Activated B cell treated with CpG ODN at 0.5 μM for 24 hours (primary cell): ENCODE results near the gene CLIC2. TPM values are rescaled to one million over a fixed set of nuclear protein-coding genes. Genes with fewer than 3 reads are reported as not detected.
A peak's percentile ranks its signal among the peaks of the same experiment; 100 is the strongest.
"Not testable (repeated sequence)": the region's sequence is repeated elsewhere in the genome, so short reads cannot be mapped to it uniquely, and the experiment has no call there.

Source experiments
- ATAC-seq: fragments of 200-7000 bp; cut with Tn5 transposase; one replicate; pipeline ENCODE4 v1.10.0; 2021; ENCODE audit warnings: low read depth, mild to moderate bottlenecking, moderate library complexity
- CTCF ChIA-PET: fragments of 350-600 bp; sonication (Branson Sonifier 250); formaldehyde crosslinking; loops from one replicate; lab custom pipeline; 2021; ENCODE audit warnings: antibody characterized with exemption; lab: Charles Lee
- POLR2A ChIA-PET: fragments of 350-600 bp; sonication (Branson Sonifier 250); formaldehyde crosslinking; loops from one replicate; lab custom pipeline; 2021; ENCODE audit warnings: antibody characterized with exemption; lab: Charles Lee
- DNase-seq: peaks from one replicate; pipeline ENCODE4 v3.0.0; 2022
- H3K27ac Mint-ChIP-seq: one replicate; pipeline ENCODE4 v1.8.0; 2020; ENCODE audit warnings: mixed read lengths
- H3K27me3 Mint-ChIP-seq: one replicate; pipeline ENCODE4 v1.8.0; 2021; ENCODE audit warnings: mixed read lengths
- H3K36me3 Mint-ChIP-seq: one replicate; pipeline ENCODE4 v1.8.0; 2021; ENCODE audit warnings: low read depth, mixed read lengths
- H3K4me1 Mint-ChIP-seq: one replicate; pipeline ENCODE4 v1.8.0; 2021; ENCODE audit warnings: mixed read lengths
- H3K4me3 Mint-ChIP-seq: one replicate; pipeline ENCODE4 v1.8.0; 2020; ENCODE audit warnings: mild to moderate bottlenecking, mixed read lengths
- H3K9me3 Mint-ChIP-seq: one replicate; pipeline ENCODE4 v1.8.0; 2020; ENCODE audit warnings: mixed read lengths
- CTCF ChIP-seq: fragments of 200-600 bp; IDR thresholded peaks from one replicate; pipeline ENCODE4 v1.8.0; 2022; ENCODE audit warnings: antibody characterized with exemption, mild to moderate bottlenecking
- intact Hi-C: fragments of 100-400 bp; cut with micrococcal nuclease; formaldehyde crosslinking; loops from one replicate; pipeline ENCODE4 v1.15.1; 2024
- total RNA-seq: library from RNA; stranded (reverse); gene quantifications from 2 replicates; pipeline ENCODE4 v1.2.3, GENCODE V29; 2022

CLIC2 gene
- total RNA-seq, result 0.44 and 0.80 TPM in 2 replicates

DNA sequence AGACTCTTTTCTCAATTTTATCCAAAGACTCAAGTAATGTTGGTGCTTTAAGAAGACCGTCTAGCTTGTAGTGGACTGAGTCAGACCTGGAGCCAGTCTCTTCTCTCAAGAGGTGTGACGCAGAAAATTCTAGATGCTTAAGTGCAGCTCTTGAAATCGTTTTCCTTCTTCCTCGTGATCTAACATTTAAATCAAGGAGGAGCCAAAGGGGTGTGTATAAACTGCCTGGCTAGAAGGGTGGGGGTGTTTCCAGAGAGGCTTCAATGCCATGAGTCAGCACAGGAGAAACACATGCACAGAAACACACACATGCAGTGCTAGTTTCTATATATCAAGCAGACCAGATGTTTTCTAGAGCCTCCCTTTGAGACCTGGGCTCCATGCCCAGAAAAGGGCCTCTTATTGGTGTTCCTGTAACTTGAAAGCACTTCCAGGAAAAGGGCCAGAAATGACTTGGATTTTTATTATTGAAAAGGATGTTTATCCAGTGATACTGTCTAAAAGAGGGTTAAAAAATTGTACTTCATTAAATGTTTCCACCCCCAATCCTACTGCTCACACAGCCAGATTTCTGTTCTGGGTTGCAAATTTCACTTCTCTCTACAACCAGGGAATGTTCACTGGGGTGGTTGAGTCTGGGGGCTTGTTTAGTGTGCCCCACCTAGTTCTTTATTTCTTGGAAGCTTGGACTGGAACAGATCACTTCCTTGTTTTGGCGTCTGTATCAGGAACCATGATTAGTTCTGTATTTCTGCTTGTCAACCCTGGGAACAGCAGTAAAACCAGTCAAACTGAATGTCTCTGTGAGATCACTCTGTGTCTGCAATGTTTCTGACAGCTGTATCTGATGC lies at the start of gene CLIC2:
CLIC2 (minus strand) TSS at position 129 of the 851 bp plus-strand sequence. CDS start 187 bp downstream, outside the sequence.
- no peak for DNase-seq
- POLR2A ChIA-PET, result no interaction called here
- H3K27ac Mint-ChIP-seq, result no peak within 1 kb of the TSS

GRCh38 chrX:155382529-155382967 lies 48.1 kb upstream of the CLIC2 start:
- H3K4me3 Mint-ChIP-seq, DNase-seq, H3K27me3 Mint-ChIP-seq, H3K27ac Mint-ChIP-seq, POLR2A ChIA-PET, H3K4me1 Mint-ChIP-seq, H3K9me3 Mint-ChIP-seq, H3K36me3 Mint-ChIP-seq, intact Hi-C loops, CTCF ChIA-PET: not testable (repeated sequence)
- peak; percentile 49 for ATAC-seq

More for the DNA sequence above, at the start of gene CLIC2:
- intact Hi-C loops, result no loop called here
- no peak for TF ChIP-seq CTCF
- H3K36me3 Mint-ChIP-seq, result no peaks in the 10 kb centered on the region
- no peak for ATAC-seq
- H3K4me1 Mint-ChIP-seq, result no peaks in the 10 kb centered on the region
- CTCF ChIA-PET, result no interaction called here
- no peaks in the 10 kb centered on the region for H3K27me3 Mint-ChIP-seq
- no peaks in the 10 kb centered on the region for H3K9me3 Mint-ChIP-seq
- H3K4me3 Mint-ChIP-seq, result no peak within 1 kb of the TSS

GRCh38 chrX:155381843-155382528 lies 47.6 kb upstream of the CLIC2 start, which contains the start of gene F8A2:
F8A2 (plus strand) TSS chrX:155382095; CDS start chrX:155382115, 20 bp downstream.
- H3K4me3 Mint-ChIP-seq, H3K4me1 Mint-ChIP-seq, H3K27ac Mint-ChIP-seq, H3K9me3 Mint-ChIP-seq, H3K27me3 Mint-ChIP-seq, DNase-seq, CTCF ChIA-PET, H3K36me3 Mint-ChIP-seq, POLR2A ChIA-PET, intact Hi-C loops: not testable (repeated sequence)
- ATAC-seq, result peak; percentile 83

DNA sequence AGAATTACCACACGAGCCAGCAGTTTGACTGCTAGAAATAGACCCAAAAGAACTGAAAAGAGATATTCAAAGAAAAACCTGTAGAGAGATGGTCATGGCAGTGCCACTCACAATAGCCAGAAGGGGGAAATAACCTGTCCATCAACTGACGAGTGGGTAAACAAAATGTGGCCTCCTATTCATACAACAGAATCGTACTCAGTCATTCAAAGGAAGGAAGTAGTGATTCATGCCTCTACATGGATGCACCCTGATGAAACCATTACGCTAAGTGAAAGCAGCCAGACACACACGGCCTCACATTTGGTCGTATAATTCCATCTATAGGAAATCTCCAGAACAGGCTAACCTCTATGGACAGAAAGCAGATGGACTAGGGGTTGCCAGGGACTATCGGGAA lies 45.4 kb upstream of the CLIC2 start:
- CTCF ChIA-PET, POLR2A ChIA-PET, H3K36me3 Mint-ChIP-seq, DNase-seq, H3K4me3 Mint-ChIP-seq, H3K4me1 Mint-ChIP-seq, H3K27ac Mint-ChIP-seq, H3K9me3 Mint-ChIP-seq, ATAC-seq, H3K27me3 Mint-ChIP-seq, intact Hi-C loops: not testable (repeated sequence)

- POLR2A ChIA-PET, H3K27me3 Mint-ChIP-seq, H3K36me3 Mint-ChIP-seq, DNase-seq, H3K4me1 Mint-ChIP-seq, H3K4me3 Mint-ChIP-seq, intact Hi-C loops, CTCF ChIA-PET, H3K27ac Mint-ChIP-seq, H3K9me3 Mint-ChIP-seq: not testable (repeated sequence)
- ATAC-seq, result peak; percentile 54
Measured at GRCh38 chrX:155373777-155374458, 39.5 kb upstream of the CLIC2 start.

DNA sequence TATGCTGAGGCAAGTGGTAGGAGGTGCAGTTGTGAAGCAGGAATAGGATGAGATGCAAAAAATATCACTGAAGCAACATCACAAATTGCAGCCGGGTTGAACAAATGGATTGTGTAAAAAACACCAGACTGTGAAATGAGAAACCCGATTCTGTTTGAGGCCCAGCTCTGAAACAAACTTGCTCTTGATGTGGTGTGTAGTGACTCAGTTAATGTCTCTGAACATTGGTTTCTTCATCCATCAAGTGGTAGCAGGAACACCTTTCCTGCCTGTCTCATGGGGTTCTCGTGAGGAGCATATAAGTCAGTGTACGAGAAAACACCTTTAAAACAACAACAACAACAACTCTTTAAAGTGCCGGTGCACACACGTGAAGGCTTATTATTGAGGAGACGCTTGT lies 29.3 kb upstream of the CLIC2 start:
- DNase-seq, ATAC-seq, H3K27ac Mint-ChIP-seq, H3K27me3 Mint-ChIP-seq, intact Hi-C loops, POLR2A ChIA-PET, CTCF ChIA-PET, H3K4me3 Mint-ChIP-seq, H3K4me1 Mint-ChIP-seq, H3K36me3 Mint-ChIP-seq, H3K9me3 Mint-ChIP-seq: not testable (repeated sequence)

GRCh38 chrX:155349448-155349847 lies 15.0 kb upstream of the CLIC2 start:
- H3K27me3 Mint-ChIP-seq, CTCF ChIA-PET, H3K4me1 Mint-ChIP-seq, intact Hi-C loops, ATAC-seq, H3K9me3 Mint-ChIP-seq, H3K27ac Mint-ChIP-seq, DNase-seq, H3K36me3 Mint-ChIP-seq, POLR2A ChIA-PET, H3K4me3 Mint-ChIP-seq: not testable (repeated sequence)

DNA sequence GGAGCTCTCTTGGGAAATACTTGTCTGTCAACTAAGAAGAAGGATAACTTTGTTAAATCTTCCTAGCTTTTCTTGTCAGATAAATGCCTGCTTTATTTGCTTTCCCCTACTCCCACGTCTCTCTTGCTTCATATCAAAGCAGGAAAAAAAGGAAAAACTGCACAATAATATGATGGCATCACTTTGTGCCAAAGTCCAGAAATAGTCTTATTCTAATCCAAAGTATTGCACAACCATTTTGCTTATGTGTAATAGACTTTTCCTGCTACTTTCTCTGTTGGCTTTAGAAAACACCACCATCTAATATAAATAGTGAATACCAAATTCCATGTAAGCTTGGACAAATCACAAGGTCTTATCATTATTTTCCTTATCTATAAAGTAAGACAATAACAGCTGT lies 11.3 kb upstream of the CLIC2 start:
- CTCF ChIA-PET, H3K36me3 Mint-ChIP-seq, H3K4me1 Mint-ChIP-seq, intact Hi-C loops, H3K27ac Mint-ChIP-seq, H3K27me3 Mint-ChIP-seq, POLR2A ChIA-PET, H3K4me3 Mint-ChIP-seq, ATAC-seq, H3K9me3 Mint-ChIP-seq, DNase-seq: not testable (repeated sequence)

GRCh38 chrX:155335337-155335712 lies 911 bp upstream of the CLIC2 start:
- DNase-seq, intact Hi-C loops, H3K27me3 Mint-ChIP-seq, H3K9me3 Mint-ChIP-seq, POLR2A ChIA-PET, CTCF ChIA-PET, ATAC-seq, H3K27ac Mint-ChIP-seq, H3K36me3 Mint-ChIP-seq, H3K4me1 Mint-ChIP-seq, H3K4me3 Mint-ChIP-seq: not testable (repeated sequence)
